GM21576 (cell line): Measurements from ENCODE around the gene NFS1.

Experiments used
- ATAC-seq: cut with Tn5 transposase; IDR thresholded peaks from one replicate; pipeline ENCODE4 v1.9.1; 2021; ENCODE audit warnings: mild to moderate bottlenecking, moderate library complexity; ENCODE audit not compliant: unreplicated experiment

Gene NFS1

DNA sequence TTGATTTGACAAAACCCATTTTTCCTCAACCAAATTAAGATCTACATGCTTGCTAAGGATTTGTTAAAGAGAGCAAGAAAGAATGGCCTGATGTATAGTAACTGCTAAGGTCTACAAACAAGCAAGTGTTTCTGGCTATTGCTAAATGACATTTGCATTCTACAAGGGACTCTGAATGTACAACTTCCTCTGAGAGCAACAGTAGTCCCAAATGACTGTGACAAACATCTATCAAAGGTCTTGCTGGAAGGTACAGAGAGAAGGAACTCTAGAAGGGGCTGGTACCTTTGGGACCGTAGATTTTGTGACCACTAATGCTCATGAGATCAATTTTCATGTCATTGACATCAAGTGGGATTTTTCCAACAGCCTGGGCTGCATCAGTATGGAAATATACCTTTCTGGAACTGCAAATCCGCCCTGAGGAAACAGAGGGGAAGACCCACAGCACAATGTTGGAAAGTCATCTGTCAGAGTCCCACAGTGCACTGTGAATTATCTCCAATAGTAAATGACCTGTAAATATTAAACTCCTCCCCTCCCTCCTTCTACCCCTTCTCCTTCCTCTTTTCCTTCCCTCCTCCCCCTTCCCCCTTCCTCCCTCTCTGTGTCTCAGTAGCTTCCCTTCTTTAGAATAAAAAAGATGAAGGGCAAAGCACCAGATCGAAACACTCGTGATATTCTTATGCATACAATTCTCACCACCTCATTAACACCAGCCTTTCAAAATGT, 18.5 kb downstream of the NFS1 start:
- no peak for ATAC-seq

DNA sequence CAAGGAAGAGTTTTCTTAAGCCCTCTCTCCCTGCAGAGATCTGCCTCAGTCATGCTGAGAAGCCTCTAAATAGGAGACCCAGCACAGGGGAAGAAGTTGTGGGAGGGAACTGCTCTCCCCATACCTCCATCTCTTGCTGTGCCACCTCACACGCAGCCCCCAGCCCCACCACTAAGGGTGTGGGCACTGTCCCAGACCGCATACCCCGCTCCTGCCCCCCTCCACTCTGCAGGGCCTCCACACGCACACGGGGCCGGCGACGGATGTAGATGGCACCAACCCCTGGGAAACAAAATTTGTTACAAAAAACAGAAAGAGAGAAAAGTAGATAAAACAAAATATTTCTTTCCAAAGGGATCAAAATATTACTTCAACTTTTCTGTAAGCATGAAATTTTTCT, 24.2 kb downstream of the NFS1 start:
- ATAC-seq, result no peak

DNA sequence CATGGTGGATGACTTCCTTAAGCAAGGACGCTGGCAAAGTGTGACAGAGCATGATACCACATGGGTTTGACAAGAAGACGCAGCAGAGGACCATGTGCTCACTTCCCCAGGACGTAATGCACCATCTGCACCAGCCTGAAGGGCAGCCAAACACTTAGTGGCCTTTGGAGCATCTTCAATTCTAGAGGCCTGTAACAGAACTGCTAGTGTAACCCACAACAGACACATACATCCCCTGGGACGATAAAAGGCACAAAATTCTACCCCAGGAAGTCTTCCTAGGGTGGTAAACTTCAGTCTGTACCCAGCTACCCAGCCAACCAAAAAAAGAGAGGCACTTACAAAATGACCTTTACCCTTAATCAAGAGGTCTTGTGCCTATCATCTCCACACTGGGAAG, 25.3 kb downstream of the NFS1 start:
- ATAC-seq, result no peak

DNA sequence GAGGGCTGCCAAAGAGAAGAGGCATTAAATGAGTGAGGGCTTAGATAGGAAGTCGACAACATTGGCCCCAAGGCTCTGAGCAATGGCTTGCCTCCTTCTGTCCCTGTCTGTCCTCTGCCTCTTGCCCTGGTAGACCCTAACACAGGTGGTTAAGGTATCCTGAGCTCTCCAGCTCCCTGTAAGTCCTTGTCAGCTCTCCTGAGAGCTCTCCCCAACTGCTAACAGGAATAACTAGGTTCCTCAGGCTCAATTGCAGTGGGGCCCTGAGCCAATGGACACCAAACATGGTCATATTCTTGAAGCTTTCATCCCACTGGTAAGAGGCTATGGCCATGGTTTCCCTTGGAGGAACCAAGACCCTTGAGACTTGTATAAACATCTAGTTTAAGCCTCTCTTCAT, 29.5 kb downstream of the NFS1 start:
- ATAC-seq, result no peak

DNA sequence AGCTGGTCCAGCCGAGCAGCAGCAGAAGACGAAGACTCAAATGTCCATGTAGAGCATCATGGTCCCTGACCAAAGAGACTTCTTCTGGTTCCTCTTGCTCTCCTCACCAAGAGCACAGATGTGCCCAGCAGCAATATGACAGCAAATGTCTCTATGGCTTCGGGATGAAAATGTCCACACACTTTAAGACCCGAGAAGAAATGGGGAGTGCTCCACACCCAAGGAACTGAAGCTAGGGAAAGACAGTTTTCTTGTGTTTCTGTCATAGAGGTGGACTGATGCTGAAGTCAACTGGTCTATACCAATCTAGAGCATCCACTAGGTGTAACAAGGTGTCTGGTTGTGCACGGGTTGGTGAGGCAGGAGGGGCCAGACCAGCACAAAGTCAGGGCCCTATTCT, 29.9 kb downstream of the NFS1 start:
- no peak for ATAC-seq

DNA sequence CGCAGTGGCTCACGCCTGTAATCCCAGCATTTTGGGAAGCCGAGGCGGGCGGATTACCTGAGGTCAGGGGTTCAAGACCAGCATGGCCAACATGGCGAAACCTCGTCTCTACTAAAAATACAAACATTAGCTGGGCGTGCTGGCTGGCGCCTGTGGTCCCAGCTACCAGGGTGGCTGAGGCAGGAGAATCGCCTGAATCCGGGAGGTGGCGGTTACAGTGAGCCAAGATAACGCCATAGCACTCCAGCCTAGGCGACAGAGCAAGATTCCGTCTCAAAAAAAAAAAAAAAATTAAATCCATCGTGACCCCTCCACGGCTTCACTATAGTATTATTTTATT, 33.2 kb downstream of the NFS1 start:
- no peak for ATAC-seq

DNA sequence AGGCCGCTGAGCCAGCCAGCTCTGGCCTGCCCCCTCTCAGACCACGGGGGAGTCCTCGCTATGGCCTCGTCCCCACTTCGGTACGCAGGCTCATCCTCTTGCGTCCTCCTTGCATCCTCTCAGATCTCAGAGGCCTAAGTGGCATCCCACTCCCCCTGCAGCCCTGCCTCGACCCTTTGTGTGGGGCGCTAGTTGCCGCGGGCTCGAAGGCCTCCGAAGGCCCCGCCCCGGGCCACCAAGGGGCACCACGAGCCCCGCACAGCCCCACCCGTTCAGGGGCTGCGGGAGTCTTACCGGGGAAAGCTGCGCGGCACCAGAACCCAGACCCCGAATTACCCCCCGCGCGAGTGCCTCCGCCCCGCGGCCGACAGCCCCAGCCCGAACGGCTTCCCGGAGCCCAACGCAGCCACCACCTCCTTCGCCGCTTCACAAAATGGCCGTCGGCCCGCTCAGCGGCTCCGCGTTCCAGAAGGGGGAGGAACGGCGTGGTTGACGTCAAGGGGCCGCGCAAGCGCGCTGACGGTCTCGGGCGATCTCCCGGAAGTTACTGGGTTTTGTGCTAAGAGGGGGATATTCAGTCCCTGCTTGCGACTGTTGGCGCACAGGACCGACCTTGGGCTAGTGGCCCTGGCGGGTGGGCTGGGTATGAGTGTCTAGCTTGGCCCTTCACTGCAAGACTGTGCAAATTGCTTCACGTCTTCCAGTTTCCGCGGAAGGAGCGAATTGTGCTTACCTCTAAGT, 34.5 kb downstream of the NFS1 start, which contains the start of the genes CPNE1 and RBM12:
Gene CPNE1, minus strand, starts transcription at position 435 of the 741 bp plus-strand sequence. CDS start 31,977 bp downstream, outside the sequence.
Gene RBM12, minus strand, starts transcription at position 435 of the 741 bp plus-strand sequence. CDS start 9,578 bp downstream, outside the sequence.
- peak; percentile 68 for ATAC-seq

DNA sequence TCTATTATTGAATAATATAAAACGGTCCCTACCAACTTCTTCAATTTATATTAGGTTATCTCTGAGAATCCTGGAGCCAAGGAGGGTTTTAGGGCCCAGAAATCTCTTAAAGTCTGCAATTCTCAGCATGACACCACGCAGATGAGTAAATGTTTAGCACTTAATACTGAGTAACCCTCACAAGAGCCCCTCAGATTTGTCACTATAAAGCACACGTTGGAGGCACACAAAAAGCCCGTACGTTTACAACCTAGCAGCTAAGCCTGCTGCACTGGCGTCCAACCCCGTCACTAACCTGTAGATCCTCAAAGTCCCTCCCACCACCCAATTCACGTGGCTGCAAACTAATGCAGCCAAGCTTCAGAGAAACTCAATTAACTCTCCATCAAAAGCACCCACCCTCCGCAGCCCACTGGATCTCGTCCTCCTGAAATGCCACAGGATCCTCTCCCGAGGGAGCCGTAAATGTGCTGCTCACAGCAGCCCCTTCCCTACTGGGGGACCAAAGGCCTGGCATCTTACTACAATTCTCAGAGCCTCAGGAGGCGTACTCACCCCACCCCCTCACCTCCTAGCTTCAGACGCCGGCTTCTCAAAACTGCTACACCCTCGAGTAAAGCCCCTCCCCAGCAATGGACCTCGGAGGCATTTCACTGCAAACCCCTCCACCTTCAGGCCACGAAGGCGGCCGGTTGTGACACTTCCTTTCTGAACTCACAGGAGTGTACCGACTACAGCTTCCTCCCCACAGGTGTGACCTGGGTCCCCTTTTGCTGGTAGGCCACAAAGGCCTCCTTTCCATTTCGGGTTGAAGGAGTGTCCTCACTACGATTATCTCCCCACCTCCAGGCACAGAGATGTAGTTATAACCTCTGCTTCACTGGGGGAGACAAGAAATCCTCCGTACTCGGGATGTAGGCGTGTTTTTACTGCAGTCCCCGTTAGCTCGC, 35.4 kb downstream of the NFS1 start:
- peak; percentile 29 for ATAC-seq

DNA sequence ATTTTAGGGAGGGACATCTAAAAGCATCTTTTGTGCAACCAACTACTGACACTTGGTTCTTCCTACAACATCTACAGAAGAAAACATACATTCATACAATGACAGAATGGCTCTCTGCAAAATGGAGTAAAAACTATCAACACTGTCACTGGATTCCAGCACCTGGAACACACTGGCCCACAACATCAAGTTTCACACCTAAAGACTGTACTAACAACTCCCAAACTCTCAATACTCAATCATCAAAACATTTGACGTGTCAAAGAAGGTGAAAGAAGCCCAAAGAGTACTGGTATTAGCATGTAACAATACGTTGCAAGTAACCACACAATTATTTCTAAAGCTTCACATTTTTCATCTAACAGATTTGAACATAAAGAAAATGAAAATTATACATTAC, 36.6 kb downstream of the NFS1 start:
- no peak for ATAC-seq

DNA sequence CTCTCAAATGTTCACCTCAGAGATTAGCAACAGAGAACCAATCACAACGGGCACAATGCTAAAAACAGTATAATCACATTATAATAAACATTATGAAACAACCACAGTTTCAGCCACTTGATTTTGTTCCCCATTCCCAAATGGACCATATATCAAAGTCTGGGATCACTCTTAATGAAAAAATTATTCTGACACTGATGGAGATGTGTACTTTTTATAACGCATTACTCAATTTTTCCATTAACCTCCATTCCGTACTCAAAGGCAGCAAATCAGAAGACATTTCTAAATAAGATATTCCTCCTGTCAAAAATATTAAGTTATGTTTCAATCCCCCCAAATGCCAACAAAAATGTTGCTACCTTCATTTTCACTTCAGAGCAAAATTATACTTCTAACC, 37.2 kb downstream of the NFS1 start:
- no peak for ATAC-seq

DNA sequence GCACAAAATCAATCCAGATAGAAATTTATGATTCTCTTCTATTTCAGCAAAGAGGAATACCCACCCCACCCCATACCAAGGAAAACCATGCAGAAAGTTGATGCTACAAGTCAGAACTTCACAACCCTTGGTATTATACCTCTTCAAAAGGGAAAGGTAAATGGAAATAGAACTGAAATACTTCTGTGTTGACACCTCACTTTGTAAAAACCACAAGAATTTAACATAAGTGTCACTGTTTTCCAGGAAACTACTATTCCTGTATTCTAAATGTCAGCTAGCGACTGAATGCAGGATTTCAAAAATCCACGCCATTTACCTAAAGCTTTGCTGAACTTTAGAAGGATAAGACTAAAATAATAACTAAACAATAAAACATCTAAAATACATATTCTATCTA, 38.1 kb downstream of the NFS1 start:
- no peak for ATAC-seq

DNA sequence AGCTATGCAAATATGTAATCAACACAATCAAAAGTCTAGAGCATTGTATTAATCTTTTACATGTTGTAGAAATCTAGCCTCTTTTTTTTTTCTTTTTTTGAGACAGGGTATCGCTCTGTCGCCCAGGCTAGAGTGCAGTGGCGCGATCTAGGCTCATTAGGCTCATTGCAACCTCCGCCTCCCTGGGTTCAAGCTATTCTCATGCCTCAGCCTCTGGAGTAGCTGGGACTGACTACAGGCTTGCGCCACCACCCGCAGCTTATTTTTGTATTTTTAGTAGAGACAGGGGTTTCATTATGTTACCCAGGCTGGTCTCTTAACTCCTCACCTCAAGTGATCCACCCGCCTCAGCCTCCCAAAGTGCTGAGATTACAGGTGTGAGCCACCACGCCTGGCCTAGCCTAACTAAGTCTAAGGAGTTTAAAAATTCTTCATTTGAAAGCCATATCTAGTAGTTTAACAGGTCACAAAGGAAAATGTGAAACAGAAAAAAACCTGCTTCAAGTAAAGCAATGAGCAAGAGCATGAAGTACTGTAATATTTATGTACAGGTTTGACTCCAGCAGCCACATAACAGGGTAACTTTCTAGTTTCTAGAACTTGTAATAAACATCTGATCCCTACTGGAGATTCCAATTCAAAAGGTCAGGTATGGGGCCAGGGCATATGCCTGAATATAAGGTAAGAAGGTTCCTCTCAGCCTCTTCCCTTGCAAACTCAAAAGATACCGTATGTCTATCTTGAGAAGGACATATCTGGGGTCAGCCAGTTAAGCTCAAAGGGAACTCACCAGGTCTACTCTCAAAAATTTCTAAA, 38.8 kb downstream of the NFS1 start:
- no peak for ATAC-seq

DNA sequence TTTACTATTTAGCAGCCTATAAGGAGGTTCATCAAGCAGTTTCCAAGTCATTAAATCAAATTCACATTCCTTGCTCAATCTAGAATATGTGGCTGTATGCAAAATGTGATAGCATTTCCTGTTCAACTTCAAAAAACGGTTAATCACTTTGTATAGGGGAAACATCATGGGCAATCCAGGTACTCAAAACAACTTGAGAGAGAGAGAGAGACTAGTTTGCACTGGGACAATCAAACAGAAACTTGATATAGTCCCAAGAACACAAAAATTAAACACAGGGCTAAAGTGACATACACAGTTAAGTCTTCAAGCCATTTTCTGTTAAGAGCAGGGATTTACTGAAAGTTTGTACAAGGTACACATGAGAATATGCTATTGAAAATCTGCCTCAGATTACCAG, 41.9 kb downstream of the NFS1 start:
- no peak for ATAC-seq

DNA sequence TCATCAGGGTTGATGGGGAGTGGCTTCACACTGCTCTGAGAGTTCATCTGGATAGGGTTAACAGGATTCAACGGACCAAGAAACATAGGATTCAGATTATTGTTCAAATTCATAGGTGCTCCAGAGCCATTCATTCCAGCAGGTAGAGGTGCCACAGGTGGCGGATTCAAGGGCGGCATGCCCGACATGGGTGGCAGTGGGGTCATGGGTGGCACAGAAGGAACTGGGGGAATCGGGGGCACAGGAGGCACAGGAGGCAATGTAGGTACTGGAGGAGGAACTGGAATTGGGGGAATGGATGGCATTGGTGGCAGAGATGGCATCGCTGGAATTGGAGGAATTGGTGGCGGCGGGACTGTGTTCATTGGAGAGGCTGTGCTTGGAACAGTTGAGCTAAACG, 44.7 kb downstream of the NFS1 start:
- no peak for ATAC-seq

DNA sequence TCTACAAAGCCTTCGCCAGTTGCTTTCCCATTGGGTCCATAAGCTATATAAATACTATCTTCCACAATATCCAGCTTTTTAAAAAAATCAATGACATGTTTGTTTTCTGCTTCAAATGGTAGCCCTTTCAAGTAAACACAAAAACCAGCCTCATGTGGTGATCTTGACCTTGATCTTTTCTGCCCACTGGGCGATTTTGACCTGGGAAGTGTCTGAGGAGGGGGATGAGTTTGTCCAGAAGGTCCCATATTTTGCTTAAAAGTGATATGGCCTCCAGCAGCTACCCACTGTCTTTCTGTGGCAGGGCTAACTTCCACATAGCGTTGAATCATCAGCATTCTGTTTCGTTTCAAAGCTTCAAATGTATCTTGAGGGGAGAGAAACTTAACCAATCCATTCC, 45.3 kb downstream of the NFS1 start:
- no peak for ATAC-seq

DNA sequence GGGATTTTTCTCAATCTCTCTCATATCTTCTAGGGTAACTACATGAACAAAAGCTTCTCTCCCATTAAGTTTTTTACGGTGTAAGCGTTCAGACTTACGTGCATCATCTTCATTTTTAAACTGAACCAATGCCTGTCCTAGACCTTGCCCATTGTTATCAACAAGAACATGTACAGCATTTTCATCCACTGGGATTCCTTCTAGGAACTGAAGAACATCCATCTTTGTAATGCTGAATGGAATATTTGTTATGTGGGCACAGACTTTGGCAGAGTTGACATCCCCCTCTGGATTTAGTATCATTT, 45.8 kb downstream of the NFS1 start:
- ATAC-seq, result no peak

DNA sequence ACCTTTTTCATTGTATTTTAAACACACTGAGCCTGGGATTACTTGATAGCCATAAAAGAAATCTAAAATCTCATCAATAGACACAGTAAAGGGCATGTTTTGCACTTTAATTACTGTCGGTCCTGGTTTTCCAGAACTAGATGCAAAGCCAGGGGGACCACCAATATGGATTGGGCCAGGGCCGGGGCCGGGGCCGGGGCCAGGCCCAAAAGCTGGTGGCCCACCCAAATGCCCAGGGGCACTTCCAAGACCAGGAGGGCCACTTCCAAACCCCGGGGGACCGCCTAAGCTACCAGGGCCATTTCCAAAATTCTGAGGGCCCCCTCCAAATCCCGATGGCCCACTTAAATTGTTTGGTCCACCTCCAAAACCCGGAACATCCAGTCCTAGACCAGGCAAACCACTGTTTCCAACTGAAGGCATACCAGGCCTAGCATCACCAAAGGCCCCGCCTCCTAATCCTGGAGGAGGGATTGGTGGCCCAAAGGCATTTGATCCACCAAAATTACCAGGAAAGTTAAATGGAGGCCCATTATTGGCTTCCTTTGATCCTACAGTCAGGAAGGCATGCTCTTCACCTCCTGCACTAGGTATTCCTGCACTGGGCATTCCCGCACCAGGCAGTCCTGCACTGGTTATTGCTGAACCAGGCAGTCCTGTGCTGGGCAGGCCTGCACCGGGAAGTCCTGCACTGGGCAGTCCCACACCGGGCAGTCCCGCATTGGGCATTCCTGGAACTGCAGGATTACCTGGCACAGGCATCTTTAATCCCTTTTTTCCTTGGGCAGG, 46.3 kb downstream of the NFS1 start:
- ATAC-seq, result no peak

DNA sequence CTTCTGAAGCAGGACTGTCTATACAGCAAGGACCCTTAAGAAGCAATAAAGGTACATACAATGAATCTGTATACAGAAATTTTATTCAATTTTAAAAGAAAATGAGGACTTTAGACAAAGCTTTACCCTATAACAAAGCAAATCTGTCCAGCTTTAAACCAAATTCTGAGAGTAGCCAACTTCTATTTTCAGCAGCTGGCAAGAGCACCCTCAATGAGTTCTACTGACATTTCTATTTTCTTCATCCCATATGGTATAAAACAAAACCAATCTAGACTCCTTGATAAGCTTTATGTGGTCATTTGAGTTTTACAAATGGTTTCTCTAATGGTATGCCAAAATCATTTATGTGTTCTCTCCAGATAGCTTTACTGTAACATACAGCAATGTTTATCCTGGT, 47.2 kb downstream of the NFS1 start:
- no peak for ATAC-seq

DNA sequence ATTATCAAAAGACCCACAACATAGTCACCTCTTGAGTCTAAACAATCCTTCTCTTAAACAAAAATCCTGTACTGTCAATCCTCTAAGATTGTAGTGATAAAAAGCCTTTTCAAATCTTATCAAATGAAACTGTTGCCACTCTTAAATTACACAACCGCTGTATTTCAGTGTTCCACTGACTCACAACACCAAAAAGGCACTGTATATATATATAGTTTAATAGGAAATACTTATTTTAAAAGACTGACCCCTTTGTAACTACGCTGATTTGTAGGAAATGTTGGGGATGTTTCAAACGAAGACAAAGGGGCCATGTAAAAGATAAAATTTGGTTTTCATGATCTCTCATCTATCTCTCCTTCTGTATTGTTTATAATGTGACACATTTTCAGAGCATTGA, 48.5 kb downstream of the NFS1 start:
- no peak for ATAC-seq

DNA sequence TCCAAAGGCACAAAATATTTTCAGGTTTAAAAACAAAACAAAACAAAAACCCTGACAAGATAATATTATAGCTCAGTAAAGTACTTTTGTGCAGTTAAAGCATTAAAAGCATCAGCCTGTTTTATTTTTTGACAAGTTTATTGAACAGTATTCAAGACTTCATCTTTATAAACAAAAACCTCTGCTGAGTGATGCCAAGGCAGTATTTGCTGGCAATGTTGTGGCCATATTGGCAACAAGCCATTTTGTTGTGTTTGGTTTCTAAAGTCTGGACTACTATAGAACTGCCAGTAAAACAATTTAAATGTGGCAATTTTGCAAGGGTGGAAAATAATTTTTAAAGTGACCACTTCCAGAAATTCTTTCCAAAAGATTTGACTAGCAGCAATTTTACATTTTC, 50.3 kb downstream of the NFS1 start:
- ATAC-seq, result no peak
